ENCODE results near the gene SHISA9.

- TF ChIP-seq, protein P1, sequence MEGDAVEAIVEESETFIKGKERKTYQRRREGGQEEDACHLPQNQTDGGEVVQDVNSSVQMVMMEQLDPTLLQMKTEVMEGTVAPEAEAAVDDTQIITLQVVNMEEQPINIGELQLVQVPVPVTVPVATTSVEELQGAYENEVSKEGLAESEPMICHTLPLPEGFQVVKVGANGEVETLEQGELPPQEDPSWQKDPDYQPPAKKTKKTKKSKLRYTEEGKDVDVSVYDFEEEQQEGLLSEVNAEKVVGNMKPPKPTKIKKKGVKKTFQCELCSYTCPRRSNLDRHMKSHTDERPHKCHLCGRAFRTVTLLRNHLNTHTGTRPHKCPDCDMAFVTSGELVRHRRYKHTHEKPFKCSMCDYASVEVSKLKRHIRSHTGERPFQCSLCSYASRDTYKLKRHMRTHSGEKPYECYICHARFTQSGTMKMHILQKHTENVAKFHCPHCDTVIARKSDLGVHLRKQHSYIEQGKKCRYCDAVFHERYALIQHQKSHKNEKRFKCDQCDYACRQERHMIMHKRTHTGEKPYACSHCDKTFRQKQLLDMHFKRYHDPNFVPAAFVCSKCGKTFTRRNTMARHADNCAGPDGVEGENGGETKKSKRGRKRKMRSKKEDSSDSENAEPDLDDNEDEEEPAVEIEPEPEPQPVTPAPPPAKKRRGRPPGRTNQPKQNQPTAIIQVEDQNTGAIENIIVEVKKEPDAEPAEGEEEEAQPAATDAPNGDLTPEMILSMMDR (IDR thresholded peaks at IDR 0.05), result no peak
- no peak for TF ChIP-seq EZH2 (IDR thresholded peaks at IDR 0.05; ENCODE audit: borderline replicate concordance, insufficient read depth, low read depth, low read length, poor library complexity, severe bottlenecking)
Observed at GRCh38 chr16:13113741-13114140, 212.3 kb downstream of the SHISA9 start.
